CD14-positive monocyte (primary cell): Measurements from ENCODE around the gene UQCRQ. TPM values are rescaled to one million over a fixed set of nuclear protein-coding genes. Genes with fewer than 3 reads are reported as not detected.

Experiments
- DNase-seq, 3 donors: peaks; one replicate each; pipeline ENCODE4 v3.0.0-alpha.2; 2011 to 2022
- H2AFZ ChIP-seq: 2 replicates; pipeline ENCODE4 v1.6.0; 2012; ENCODE audit warnings: mild to moderate bottlenecking, low read depth, low read length, inconsistent platforms; ENCODE audit not compliant: insufficient read depth, poor library complexity, severe bottlenecking
- H3K27ac ChIP-seq, 2 donors: 1 replicate in 1 of 2; 2 replicates in 1 of 2; pipeline ENCODE4 v1.5.1; 2012 to 2013; ENCODE audit warnings: low read length in 2 of 2, control low read depth in 1 of 2, inconsistent platforms in 1 of 2, low read depth in 1 of 2, mild to moderate bottlenecking in 1 of 2
- H3K27me3 ChIP-seq, 2 donors: one replicate each; pipeline versions ENCODE4 v1.6.0 to v1.6.1; 2011 to 2013; ENCODE audit warnings: low read length in 2 of 2; ENCODE audit not compliant: control insufficient read depth in 2 of 2, insufficient read depth in 2 of 2
- H3K36me3 ChIP-seq, 2 donors: replicated peaks in 1 of 2; 1 replicate in 1 of 2; 2 replicates in 1 of 2; pipeline versions ENCODE4 v1.5.1 to v1.6.1; 2012 to 2013; ENCODE audit warnings: low read length in 2 of 2, control low read depth in 1 of 2, inconsistent platforms in 1 of 2, mild to moderate bottlenecking in 1 of 2; ENCODE audit not compliant: insufficient read depth in 2 of 2, control insufficient read depth in 1 of 2
- H3K4me1 ChIP-seq, 2 donors: 1 replicate in 1 of 2; 2 replicates in 1 of 2; pipeline versions ENCODE4 v1.5.1 to v1.6.1; 2012 to 2013; ENCODE audit warnings: low read length in 2 of 2, control low read depth in 1 of 2, inconsistent platforms in 1 of 2, mild to moderate bottlenecking in 1 of 2, moderate library complexity in 1 of 2; ENCODE audit not compliant: insufficient read depth in 2 of 2, control insufficient read depth in 1 of 2
- H3K4me2 ChIP-seq: replicated peaks from 2 replicates; pipeline ENCODE3; 2012; ENCODE audit warnings: low read length, moderate library complexity, mild to moderate bottlenecking; ENCODE audit not compliant: poor library complexity, severe bottlenecking; ENCODE audit errors: extremely low read depth
- H3K4me3 ChIP-seq, 3 experiments: fragments of 200-600 bp in 1 of 3; sonication (generic) in 1 of 3; replicated peaks in 1 of 3; 1 replicate in 2 of 3; 2 replicates in 1 of 3; pipeline ENCODE4 v1.5.1; 2011 to 2013; ENCODE audit warnings: low read length in 3 of 3, mild to moderate bottlenecking in 3 of 3, control low read depth in 2 of 3, low read depth in 2 of 3, inconsistent platforms in 1 of 3, moderate library complexity in 1 of 3
- H3K79me2 ChIP-seq: 2 replicates; pipeline ENCODE4 v1.6.0; 2012; ENCODE audit warnings: mild to moderate bottlenecking, control low read depth, inconsistent platforms, low read length, moderate library complexity; ENCODE audit not compliant: insufficient read depth
- H3K9ac ChIP-seq: 2 replicates; pipeline ENCODE4 v1.6.0; 2017; ENCODE audit warnings: low read length, mild to moderate bottlenecking; ENCODE audit not compliant: insufficient read depth, poor library complexity, severe bottlenecking
- H3K9me3 ChIP-seq, 2 donors: replicated peaks in 1 of 2; 1 replicate in 1 of 2; 2 replicates in 1 of 2; pipeline versions ENCODE4 v1.5.1 to v1.6.1; 2012 to 2013; ENCODE audit warnings: low read length in 2 of 2, control low read depth in 1 of 2; ENCODE audit not compliant: control insufficient read depth in 1 of 2, insufficient read depth in 1 of 2
- H4K20me1 ChIP-seq: 2 replicates; pipeline ENCODE4 v1.6.0; 2012; ENCODE audit warnings: mild to moderate bottlenecking, low read length, control low read depth, moderate library complexity; ENCODE audit not compliant: insufficient read depth
- H3K27ac Mint-ChIP-seq, 7 donors: one replicate each; pipeline ENCODE4 v1.8.0; 2020; ENCODE audit warnings: mild to moderate bottlenecking in 7 of 7, mixed read lengths in 7 of 7, moderate library complexity in 6 of 7, inconsistent platforms in 2 of 7
- H3K27me3 Mint-ChIP-seq, 3 donors: one replicate each; pipeline ENCODE4 v1.8.0; 2021 to 2022; ENCODE audit warnings: low read depth in 3 of 3, mild to moderate bottlenecking in 3 of 3, mixed read lengths in 3 of 3, moderate library complexity in 3 of 3, inconsistent platforms in 1 of 3
- H3K36me3 Mint-ChIP-seq, 2 donors: one replicate each; pipeline ENCODE4 v1.8.0; 2020; ENCODE audit warnings: mixed read lengths in 2 of 2, inconsistent platforms in 1 of 2, mild to moderate bottlenecking in 1 of 2
- H3K4me1 Mint-ChIP-seq: one replicate; pipeline ENCODE4 v1.8.0; 2020; ENCODE audit warnings: mild to moderate bottlenecking, mixed read lengths
- H3K4me3 Mint-ChIP-seq, 2 donors: one replicate each; pipeline ENCODE4 v1.8.0; 2020; ENCODE audit warnings: mild to moderate bottlenecking in 2 of 2, mixed read lengths in 2 of 2, moderate library complexity in 1 of 2
- H3K9me3 Mint-ChIP-seq, 7 donors: one replicate each; pipeline ENCODE4 v1.8.0; 2020 to 2022; ENCODE audit warnings: mixed read lengths in 7 of 7, mild to moderate bottlenecking in 6 of 7, moderate library complexity in 6 of 7, inconsistent platforms in 2 of 7
- CTCF ChIP-seq: fragments of 200-600 bp; IDR thresholded peaks from one replicate; pipeline ENCODE4 v1.8.0; 2022; ENCODE audit warnings: antibody characterized with exemption, mild to moderate bottlenecking
- WGBS: methylation state at CpG from one replicate; pipeline ENCODE4 v1.1.5; 2013; ENCODE audit warnings: missing lambda C conversion rate; ENCODE audit not compliant: insufficient coverage; 5-methylcytosine and 5-hydroxymethylcytosine counted together
- intact Hi-C, 2 donors: fragments of 100-400 bp; cut with micrococcal nuclease; formaldehyde crosslinking; loops; one replicate each; pipeline versions ENCODE4 v1.15.0 to v1.15.1; 2023
- polyA plus RNA-seq, 3 donors: library from polyadenylated mRNA; depleted of rRNA in 1 of 3; unstranded in 2 of 3; stranded (reverse) in 1 of 3; fragments of 300-500 nt in 2 of 3; fragments of >200 nt in 1 of 3; fragmentation: Illumina TruSeq in 2 of 3; gene quantifications; 1 replicate in 2 of 3; 2 replicates in 1 of 3; pipeline ENCODE4 v1.2.3, GENCODE V29; 2012 to 2021

Gene UQCRQ
- polyA plus RNA-seq, 3 donors, result 81.6 to 880 (median 879) TPM

GRCh38 chr5:132860742-132861141 lies 5.7 kb upstream of the UQCRQ start:
- H2AFZ ChIP-seq, result no peak overlapping the region
- H3K27me3 ChIP-seq, result no peaks in the 10 kb centered on the region
- peaks cover 0 to 1% (median 0%) of the 10 kb centered on the region in 7 donors for H3K9me3 Mint-ChIP-seq
- H3K4me3 Mint-ChIP-seq, result no peak overlapping the region
- H3K27me3 Mint-ChIP-seq, result peaks cover 7 to 12% (median 8%) of the 10 kb centered on the region in 3 donors
- intact Hi-C loops, result loop anchor here in 1 of 2 donors (10.0 kb wide), 1 partner anchor 566 kb away; the partner anchor contains the start of gene SLC22A4
- no peaks in the 10 kb centered on the region for H3K36me3 Mint-ChIP-seq
- WGBS, result 94% methylated on average over 2 of the region's 5 CpGs
- H3K4me3 ChIP-seq, result no peak overlapping the region
- H3K27ac Mint-ChIP-seq, result no peak overlapping the region
- H3K36me3 ChIP-seq, result no peaks in the 10 kb centered on the region
- no peak for DNase-seq
- H3K4me1 ChIP-seq, result peaks cover 3 to 15% of the 10 kb centered on the region in 2 donors
- H3K9me3 ChIP-seq, result no peaks in the 10 kb centered on the region
- no peaks in the 10 kb centered on the region for H3K79me2 ChIP-seq
- H4K20me1 ChIP-seq, result no peaks in the 10 kb centered on the region
- no peak overlapping the region for H3K4me2 ChIP-seq
- H3K27ac ChIP-seq, result no peak overlapping the region
- peaks cover 6% of the 10 kb centered on the region for H3K4me1 Mint-ChIP-seq
- no peak overlapping the region for H3K9ac ChIP-seq
- no peak for TF ChIP-seq CTCF

- Mint-ChIP-seq H3K27me3 (peaks cover 3 to 5% (median 4%) of the 10 kb centered on the region in 3 donors), H3K27ac (peak overlapping the region; percentile 94 to 100 (median 99)), H3K4me1 (peaks cover 19% of the 10 kb centered on the region), H3K9me3 (no peaks in the 10 kb centered on the region), H3K36me3 (peaks cover 19 to 27% of the 10 kb centered on the region in 2 donors), H3K4me3 (peak overlapping the region; percentile 96 to 99)
- peak overlapping the region; percentile 91 for H2AFZ ChIP-seq
- no peak for DNase-seq
- peaks cover 17% of the 10 kb centered on the region for H3K79me2 ChIP-seq
- no peaks in the 10 kb centered on the region for H3K9me3 ChIP-seq
- H3K27ac ChIP-seq, result peak overlapping the region; percentile 92 to 97
- peaks cover 13 to 32% of the 10 kb centered on the region in 2 donors for H3K36me3 ChIP-seq
- peak overlapping the region; percentile 90 for H3K4me2 ChIP-seq
- intact Hi-C loops, result loop anchor here (5.0 to 10.0 kb wide), 2 partner anchors 186 to 571 kb away; partner anchors contain the start of genes HSPA4 (in 1 of the 2) and SLC22A4 (in 1 of the 2)
- 31% methylated on average over 23 of the region's 30 CpGs for WGBS
- no peak for TF ChIP-seq CTCF
- no peaks in the 10 kb centered on the region for H3K27me3 ChIP-seq
- H3K4me1 ChIP-seq, result peaks cover 14 to 33% of the 10 kb centered on the region in 2 donors
- no peaks in the 10 kb centered on the region for H4K20me1 ChIP-seq
- peak overlapping the region; percentile 47 to 87 (median 78) for H3K4me3 ChIP-seq
- H3K9ac ChIP-seq, result peak overlapping the region; percentile 91
These were observed 637 bp upstream of the UQCRQ start for GRCh38 chr5:132865668-132866341.
